Endothelial cell of umbilical vein (primary cell): ENCODE measurements around the gene LAMB2. TPM values are rescaled to one million over a fixed set of nuclear protein-coding genes. Genes with fewer than 3 reads are reported as not detected.

ENCODE experiments used
- BruUV-seq: library from RNA; stranded (reverse); fragments of 400-500 nt; replicated peaks from 2 replicates; lab custom pipeline; 2021; lab: Mats Ljungman, UMichigan
- CTCF ChIA-PET: fragments of 300-600, 350-600 bp; sonication (Branson Sonifier 250); formaldehyde crosslinking; loops from one replicate; lab custom pipeline; 2021; ENCODE audit warnings: antibody characterized with exemption, inconsistent platforms; lab: Charles Lee
- POLR2A ChIA-PET: fragments of 300-600, 350-600 bp; sonication (Branson Sonifier 250); formaldehyde crosslinking; loops from one replicate; lab custom pipeline; 2021; ENCODE audit warnings: antibody characterized with exemption, inconsistent platforms; lab: Charles Lee
- DNase-seq: peaks from one replicate; pipeline ENCODE4 v3.0.0-alpha.2; 2011; ENCODE audit warnings: low read depth, low spot score
- FAIRE-seq: peaks from 2 replicates; lab custom pipeline; 2011; peaks lifted over from hg19 to GRCh38; lab: Jason Lieb, UNC
- H2AFZ ChIP-seq: 2 replicates; pipeline ENCODE4 v1.6.0; 2012; ENCODE audit warnings: low read depth, low read length, control low read depth, inconsistent platforms
- H3K27ac ChIP-seq: 2 replicates; pipeline ENCODE4 v1.5.1; 2011; ENCODE audit warnings: low read depth, mild to moderate bottlenecking, control low read depth, low read length, moderate library complexity; ENCODE audit not compliant: insufficient read depth
- H3K27me3 ChIP-seq, 2 experiments: 2 replicates each; pipeline versions ENCODE4 v1.6.0 to v1.6.1; 2011; ENCODE audit warnings: low read length in 2 of 2, mixed read lengths in 1 of 2; ENCODE audit not compliant: control insufficient read depth in 2 of 2, insufficient read depth in 2 of 2
- H3K36me3 ChIP-seq, 2 experiments: 2 replicates in 1 of 2; 3 replicates in 1 of 2; pipeline ENCODE4 v1.5.1; 2011; ENCODE audit warnings: low read length in 2 of 2, mild to moderate bottlenecking in 1 of 2, moderate library complexity in 1 of 2; ENCODE audit not compliant: control insufficient read depth in 2 of 2, insufficient read depth in 2 of 2; ENCODE audit errors: extremely low read depth in 1 of 2
- H3K4me1 ChIP-seq: 3 replicates; pipeline ENCODE4 v1.5.1; 2011; ENCODE audit warnings: mild to moderate bottlenecking, low read length; ENCODE audit not compliant: control insufficient read depth, insufficient read depth; ENCODE audit errors: extremely low read depth
- H3K4me2 ChIP-seq: 2 replicates; pipeline ENCODE4 v1.6.1; 2011; ENCODE audit warnings: low read length, control low read depth, mixed read lengths; ENCODE audit not compliant: insufficient read depth
- H3K4me3 ChIP-seq, 3 experiments: fragments of 200-600 bp in 1 of 3; sonication (generic), shearing (Covaris generic) in 1 of 3; replicated peaks in 1 of 3; 2 replicates each; pipeline ENCODE4 v1.5.1; 2011 to 2016; ENCODE audit warnings: control low read depth in 3 of 3, low read length in 3 of 3, mild to moderate bottlenecking in 2 of 3, inconsistent platforms in 1 of 3, low read depth in 1 of 3, moderate library complexity in 1 of 3; ENCODE audit not compliant: insufficient read depth in 1 of 3
- H3K79me2 ChIP-seq: 2 replicates; pipeline ENCODE4 v1.6.0; 2012; ENCODE audit warnings: low read length, inconsistent platforms; ENCODE audit not compliant: control insufficient read depth, insufficient read depth
- H3K9ac ChIP-seq: replicated peaks from 2 replicates; pipeline ENCODE3; 2011; ENCODE audit warnings: low read length, control low read depth; ENCODE audit not compliant: insufficient read depth; ENCODE audit errors: extremely low read depth
- H3K9me1 ChIP-seq: replicated peaks from 3 replicates; pipeline ENCODE4 v1.6.0; 2011; ENCODE audit warnings: mild to moderate bottlenecking, low read length; ENCODE audit not compliant: control insufficient read depth, insufficient read depth; ENCODE audit errors: extremely low read depth
- H3K9me3 ChIP-seq: replicated peaks from 2 replicates; pipeline ENCODE4 v1.5.1; 2012; ENCODE audit warnings: low read length, inconsistent platforms; ENCODE audit not compliant: control insufficient read depth, insufficient read depth
- H4K20me1 ChIP-seq: replicated peaks from 2 replicates; pipeline ENCODE3; 2011; ENCODE audit warnings: mild to moderate bottlenecking, low read length; ENCODE audit not compliant: control insufficient read depth, insufficient read depth; ENCODE audit errors: extremely low read depth
- CTCF ChIP-seq, 2 donors: IDR thresholded peaks; 1 replicate in 1 of 2; 2 replicates in 1 of 2; pipeline ENCODE4 v1.5.1; 2011; ENCODE audit warnings: low read length in 2 of 2, mild to moderate bottlenecking in 2 of 2, moderate library complexity in 2 of 2, control low read depth in 1 of 2, inconsistent platforms in 1 of 2, low read depth in 1 of 2; ENCODE audit not compliant: insufficient read depth in 1 of 2; ENCODE audit errors: extremely low read depth in 1 of 2
- EZH2 ChIP-seq: IDR thresholded peaks from 2 replicates; pipeline ENCODE4 v1.6.1; 2012; ENCODE audit warnings: borderline replicate concordance, low read depth, mild to moderate bottlenecking, moderate library complexity, low read length, inconsistent platforms; ENCODE audit not compliant: severe bottlenecking
- FOS ChIP-seq: IDR thresholded peaks from 2 replicates; pipeline ENCODE4 v1.6.1; 2011; ENCODE audit warnings: mild to moderate bottlenecking, low read length, moderate library complexity, borderline replicate concordance; ENCODE audit not compliant: insufficient read depth
- GATA2 ChIP-seq: IDR thresholded peaks from 2 replicates; pipeline ENCODE4 v1.7.0; 2011; ENCODE audit warnings: low read depth, mild to moderate bottlenecking, moderate library complexity, mixed read lengths, low read length; ENCODE audit not compliant: insufficient read length, insufficient read depth
- MAX ChIP-seq: IDR thresholded peaks from 2 replicates; pipeline ENCODE4 v1.6.1; 2011; ENCODE audit not compliant: insufficient read depth, insufficient read length
- MYC ChIP-seq: IDR thresholded peaks from one replicate; pipeline ENCODE4 v1.6.1; 2011; ENCODE audit warnings: mild to moderate bottlenecking, low read depth, low read length
- POLR2A ChIP-seq: IDR thresholded peaks from 2 replicates; pipeline ENCODE4 v1.6.1; 2012; ENCODE audit warnings: low read depth, mild to moderate bottlenecking, control low read depth, low read length
- dilution Hi-C: fragments of 300-500 bp; cut with MboI; formaldehyde crosslinking; loops from one replicate; pipeline ENCODE4 v1.15.0; 2019; ENCODE audit warnings: low sequenced_read_pairs; ENCODE audit not compliant: extremely low pct_ligation_motif_present
- intact Hi-C: fragments of 100-400 bp; cut with micrococcal nuclease; formaldehyde crosslinking; loops from one replicate; pipeline ENCODE4 v1.10.0; 2022
- polyA plus RNA-seq, 4 experiments: library from polyadenylated mRNA; depleted of rRNA in 3 of 4; stranded (reverse) in 3 of 4; unstranded in 1 of 4; fragments of >200 nt; gene quantifications; 2 replicates each; pipeline versions ENCODE4 v1.2.1 to v1.2.3, GENCODE V29; 2011 to 2012; ENCODE audit warnings: missing spikeins in 1 of 4
- total RNA-seq: library from RNA; stranded (reverse); gene quantifications from 2 replicates; pipeline ENCODE4 v1.2.3, GENCODE V29; 2021

LAMB2 gene
- total and polyA plus RNA-seq, 2 donors (not counting 3 experiments of a cell fraction or from before 2014, with no cell fraction given) = 423 to 764 TPM

- ChIA-PET CTCF (interaction anchor here (1.0 kb wide), 1 partner anchor 111 kb away, joined by 3 read pairs; no protein-coding TSS in a partner anchor), POLR2A (no interaction called here)
- Histone ChIP-seq H3K79me2 (no peaks in the 10 kb centered on the region), H3K9me3 (no peaks in the 10 kb centered on the region), H3K9me1 (no peaks in the 10 kb centered on the region), H2AFZ (no peak overlapping the region), H3K27me3 (no peaks in the 10 kb centered on the region), H3K36me3 (peaks cover 12 to 48% of the 10 kb centered on the region in 2 experiments), H3K4me3 (no peak overlapping the region), H3K4me2 (no peak overlapping the region), H3K4me1 (peaks cover 5% of the 10 kb centered on the region), H4K20me1 (no peaks in the 10 kb centered on the region), H3K27ac (no peak overlapping the region), H3K9ac (no peak overlapping the region)
- intact Hi-C loops (no loop called here), dilution Hi-C loops (no loop called here)
- FAIRE-seq (no peak), DNase-seq (no peak)
- no TSS peak for BruUV-seq
- TF ChIP-seq CTCF (IDR thresholded peaks at IDR 0.05; ENCODE audit: extremely low read depth in 1 of 2, insufficient read depth in 1 of 2, low read depth in 1 of 2, low read length in 2 of 2) (no peak), FOS (no peak), MYC (no peak), GATA2 (no peak), POLR2A (no peak), MAX (no peak), EZH2 (no peak)
These were observed 34.4 kb downstream of the LAMB2 start for GRCh38 chr3:49098429-49098828.
